ENCODE measurements around the gene PROSER2.

The PROSER2 gene

GRCh38 chr10:11896549-11897200, 73.5 kb downstream of the PROSER2 start:
- no peak for TF ChIP-seq CTCF (IDR thresholded peaks at IDR 0.05; ENCODE audit: low read depth, low read length)
- no peaks in the 10 kb centered on the region for H3K36me3 ChIP-seq
- H3K9me3 ChIP-seq (ENCODE audit: severe bottlenecking), result no peaks in the 10 kb centered on the region
- no peaks in the 10 kb centered on the region for H3K27me3 ChIP-seq (ENCODE audit: insufficient read depth, low read depth, severe bottlenecking)
- H3K4me3 ChIP-seq (ENCODE audit: low read depth, low read length), result no peak overlapping the region
- no peak for DNase-seq
- no peak overlapping the region for H3K27ac ChIP-seq

GRCh38 chr10:11898033-11898371, 74.8 kb downstream of the PROSER2 start:
- no peak for DNase-seq
- TF ChIP-seq CTCF (IDR thresholded peaks at IDR 0.05; ENCODE audit: low read depth, low read length), result no peak
- no peaks in the 10 kb centered on the region for H3K27me3 ChIP-seq (ENCODE audit: insufficient read depth, low read depth, severe bottlenecking)
- no peak overlapping the region for H3K4me3 ChIP-seq (ENCODE audit: low read depth, low read length)
- H3K27ac ChIP-seq, result no peak overlapping the region
- no peaks in the 10 kb centered on the region for H3K9me3 ChIP-seq (ENCODE audit: severe bottlenecking)
- H3K36me3 ChIP-seq, result no peaks in the 10 kb centered on the region

- Histone ChIP-seq H3K4me3 (ENCODE audit: low read depth, low read length) (no peak overlapping the region), H3K36me3 (no peaks in the 10 kb centered on the region), H3K9me3 (ENCODE audit: severe bottlenecking) (no peaks in the 10 kb centered on the region), H3K27ac (no peak overlapping the region), H3K27me3 (ENCODE audit: insufficient read depth, low read depth, severe bottlenecking) (no peaks in the 10 kb centered on the region)
- no peak for DNase-seq
- TF ChIP-seq CTCF (IDR thresholded peaks at IDR 0.05; ENCODE audit: low read depth, low read length), result no peak
Observed at GRCh38 chr10:11898372-11899066, 75.4 kb downstream of the PROSER2 start.

GRCh38 chr10:11899067-11899876, 76.1 kb downstream of the PROSER2 start:
- H3K4me3 ChIP-seq (ENCODE audit: low read depth, low read length), result no peak overlapping the region
- H3K27ac ChIP-seq, result no peak overlapping the region
- no peak for DNase-seq
- H3K9me3 ChIP-seq (ENCODE audit: severe bottlenecking), result no peaks in the 10 kb centered on the region
- H3K36me3 ChIP-seq, result no peaks in the 10 kb centered on the region
- H3K27me3 ChIP-seq (ENCODE audit: insufficient read depth, low read depth, severe bottlenecking), result no peaks in the 10 kb centered on the region
- TF ChIP-seq CTCF (IDR thresholded peaks at IDR 0.05; ENCODE audit: low read depth, low read length), result no peak

- DNase-seq, result no peak
- H3K27ac ChIP-seq, result no peak overlapping the region
- H3K27me3 ChIP-seq (ENCODE audit: insufficient read depth, low read depth, severe bottlenecking), result no peaks in the 10 kb centered on the region
Observed at GRCh38 chr10:11901036-11901301, 77.8 kb downstream of the PROSER2 start.

More at GRCh38 chr10:11901036-11901301, 77.8 kb downstream of the PROSER2 start:
- no peaks in the 10 kb centered on the region for H3K9me3 ChIP-seq (ENCODE audit: severe bottlenecking)
- no peak overlapping the region for H3K4me3 ChIP-seq (ENCODE audit: low read depth, low read length)
- H3K36me3 ChIP-seq, result no peaks in the 10 kb centered on the region
- no peak for TF ChIP-seq CTCF (IDR thresholded peaks at IDR 0.05; ENCODE audit: low read depth, low read length)
